ENCODE results near the gene ACTR3C.

GRCh38 chr7:150367677-150368095 lies 44.3 kb upstream of the ACTR3C start:
- TF ChIP-seq EP300 (IDR thresholded peaks at IDR 0.05; ENCODE audit: borderline replicate concordance in 1 of 2, low read depth in 1 of 2, low read length in 1 of 2): no peak
- no peak for TF ChIP-seq TAF1 (IDR thresholded peaks at IDR 0.05; ENCODE audit: borderline replicate concordance, low read depth, low read length)
- no peak for TF ChIP-seq REST (IDR thresholded peaks at IDR 0.05; ENCODE audit: low read depth, low read length)
- no peak for TF ChIP-seq MAX (IDR thresholded peaks at IDR 0.05; ENCODE audit: low read depth)
